Natural killer cell (primary cell): ENCODE data around the gene KCNE2. TPM values are rescaled to one million over a fixed set of nuclear protein-coding genes. Genes with fewer than 3 reads are reported as not detected.

Experiments
- ATAC-seq, 3 donors: fragments of 150-1000 bp in 2 of 3; fragments of 200-7000 bp in 1 of 3; cut with Tn5 transposase; 1 replicate in 1 of 3; 2 replicates in 2 of 3; pipeline ENCODE4 v1.10.0; 2021; ENCODE audit warnings: mild to moderate bottlenecking in 2 of 3, moderate library complexity in 2 of 3
- DNase-seq, 2 donors: peaks; one replicate each; pipeline versions ENCODE4 v3.0.0 to v3.0.0-alpha.2; 2013 to 2021; ENCODE audit warnings: mixed read lengths in 1 of 2
- H3K27ac ChIP-seq: one replicate; pipeline ENCODE4 v1.5.1; 2013; ENCODE audit warnings: mild to moderate bottlenecking, low read length
- H3K27me3 ChIP-seq: one replicate; pipeline ENCODE4 v1.6.1; 2013; ENCODE audit warnings: low read length; ENCODE audit not compliant: control insufficient read depth, insufficient read depth
- H3K36me3 ChIP-seq: one replicate; pipeline ENCODE4 v1.6.1; 2013; ENCODE audit warnings: low read length; ENCODE audit not compliant: control insufficient read depth, insufficient read depth
- H3K4me1 ChIP-seq: one replicate; pipeline ENCODE4 v1.6.1; 2013; ENCODE audit warnings: low read length; ENCODE audit not compliant: control insufficient read depth, insufficient read depth
- H3K4me3 ChIP-seq: one replicate; pipeline ENCODE4 v1.5.1; 2013; ENCODE audit warnings: low read length
- H3K9me3 ChIP-seq: one replicate; pipeline ENCODE4 v1.6.1; 2013; ENCODE audit warnings: low read length; ENCODE audit not compliant: control insufficient read depth, insufficient read depth
- H3K27ac Mint-ChIP-seq, 2 donors: one replicate each; pipeline ENCODE4 v1.8.0; 2022; ENCODE audit warnings: mild to moderate bottlenecking in 2 of 2, mixed read lengths in 2 of 2, moderate library complexity in 1 of 2
- H3K27me3 Mint-ChIP-seq, 2 donors: one replicate each; pipeline ENCODE4 v1.8.0; 2022; ENCODE audit warnings: low read depth in 2 of 2, mixed read lengths in 2 of 2
- H3K36me3 Mint-ChIP-seq: one replicate; pipeline ENCODE4 v1.8.0; 2022; ENCODE audit warnings: mixed read lengths
- H3K4me1 Mint-ChIP-seq, 2 donors: one replicate each; pipeline ENCODE4 v1.8.0; 2022; ENCODE audit warnings: mixed read lengths in 2 of 2
- H3K4me3 Mint-ChIP-seq: one replicate; pipeline ENCODE4 v1.8.0; 2022; ENCODE audit warnings: mild to moderate bottlenecking, moderate library complexity, mixed read lengths
- H3K9me3 Mint-ChIP-seq, 2 donors: one replicate each; pipeline ENCODE4 v1.8.0; 2022; ENCODE audit warnings: mixed read lengths in 2 of 2
- WGBS: methylation state at CpG from one replicate; pipeline ENCODE4 v1.1.7; 2013; ENCODE audit warnings: missing lambda C conversion rate; ENCODE audit not compliant: insufficient coverage; 5-methylcytosine and 5-hydroxymethylcytosine counted together
- intact Hi-C: fragments of 100-400 bp; cut with micrococcal nuclease; formaldehyde crosslinking; loops from one replicate; pipeline ENCODE4 v1.14.2; 2022
- total RNA-seq, 4 donors: library from RNA; stranded (reverse); fragments of 120-200 nt in 1 of 4; gene quantifications; one replicate each; pipeline versions ENCODE4 v1.2.3 to v1.2.4, GENCODE V29; 2013 to 2022
- TF ChIP-seq, protein P1 (sequence below): fragments of 200-600 bp; IDR thresholded peaks from one replicate; pipeline ENCODE4 v1.8.0; 2022; ENCODE audit warnings: antibody characterized with exemption

Gene KCNE2
- total RNA-seq, 3 donors from 2014 or later (not counting 1 experiment from before 2014, with no cell fraction given): 0.60 TPM; not detected in 2

DNA sequence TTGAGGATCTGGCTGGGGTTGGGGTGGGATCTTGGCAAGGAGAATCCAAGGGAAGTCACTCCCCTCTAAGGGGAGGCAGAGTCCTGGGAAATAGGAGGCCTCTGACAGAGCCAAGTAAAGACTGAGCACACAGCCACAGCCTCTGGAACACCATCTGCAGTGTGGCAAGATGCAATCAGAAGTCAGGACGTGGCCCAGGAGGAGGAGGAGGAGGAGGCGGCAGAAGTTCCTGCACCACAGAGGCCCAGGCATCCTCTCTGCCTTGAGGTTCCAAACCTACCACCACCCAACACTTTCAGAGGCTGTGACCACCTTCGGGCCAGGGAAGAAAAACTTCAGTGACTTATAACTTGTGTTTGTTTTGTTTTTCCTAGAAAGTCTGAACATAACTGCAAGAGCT is 23.7 kb upstream of the KCNE2 start:
- Mint-ChIP-seq H3K9me3 (no peaks in the 10 kb centered on the region), H3K27me3 (peaks cover 10% of the 10 kb centered on the region in 2 donors), H3K4me3 (no peak overlapping the region), H3K36me3 (no peaks in the 10 kb centered on the region), H3K27ac (peak overlapping the region in 1 of 2 donors; percentile 72), H3K4me1 (peaks cover 15 to 25% of the 10 kb centered on the region in 2 donors)
- TF ChIP-seq, protein P1, sequence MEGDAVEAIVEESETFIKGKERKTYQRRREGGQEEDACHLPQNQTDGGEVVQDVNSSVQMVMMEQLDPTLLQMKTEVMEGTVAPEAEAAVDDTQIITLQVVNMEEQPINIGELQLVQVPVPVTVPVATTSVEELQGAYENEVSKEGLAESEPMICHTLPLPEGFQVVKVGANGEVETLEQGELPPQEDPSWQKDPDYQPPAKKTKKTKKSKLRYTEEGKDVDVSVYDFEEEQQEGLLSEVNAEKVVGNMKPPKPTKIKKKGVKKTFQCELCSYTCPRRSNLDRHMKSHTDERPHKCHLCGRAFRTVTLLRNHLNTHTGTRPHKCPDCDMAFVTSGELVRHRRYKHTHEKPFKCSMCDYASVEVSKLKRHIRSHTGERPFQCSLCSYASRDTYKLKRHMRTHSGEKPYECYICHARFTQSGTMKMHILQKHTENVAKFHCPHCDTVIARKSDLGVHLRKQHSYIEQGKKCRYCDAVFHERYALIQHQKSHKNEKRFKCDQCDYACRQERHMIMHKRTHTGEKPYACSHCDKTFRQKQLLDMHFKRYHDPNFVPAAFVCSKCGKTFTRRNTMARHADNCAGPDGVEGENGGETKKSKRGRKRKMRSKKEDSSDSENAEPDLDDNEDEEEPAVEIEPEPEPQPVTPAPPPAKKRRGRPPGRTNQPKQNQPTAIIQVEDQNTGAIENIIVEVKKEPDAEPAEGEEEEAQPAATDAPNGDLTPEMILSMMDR: no peak
- no peak overlapping the region for H3K4me3 ChIP-seq
- 40% methylated on average over 1 of the region's 3 CpGs for WGBS
- no peaks in the 10 kb centered on the region for H3K36me3 ChIP-seq
- no peaks in the 10 kb centered on the region for H3K27me3 ChIP-seq
- DNase-seq (no peak), ATAC-seq (peak in 1 of 3 donors; percentile 21)
- no peaks in the 10 kb centered on the region for H3K9me3 ChIP-seq
- H3K27ac ChIP-seq: no peak overlapping the region
- peaks cover 7% of the 10 kb centered on the region for H3K4me1 ChIP-seq
- intact Hi-C loops: loop anchor here (5.0 kb wide), 1 partner anchor 318 kb away; no protein-coding TSS in a partner anchor

DNA sequence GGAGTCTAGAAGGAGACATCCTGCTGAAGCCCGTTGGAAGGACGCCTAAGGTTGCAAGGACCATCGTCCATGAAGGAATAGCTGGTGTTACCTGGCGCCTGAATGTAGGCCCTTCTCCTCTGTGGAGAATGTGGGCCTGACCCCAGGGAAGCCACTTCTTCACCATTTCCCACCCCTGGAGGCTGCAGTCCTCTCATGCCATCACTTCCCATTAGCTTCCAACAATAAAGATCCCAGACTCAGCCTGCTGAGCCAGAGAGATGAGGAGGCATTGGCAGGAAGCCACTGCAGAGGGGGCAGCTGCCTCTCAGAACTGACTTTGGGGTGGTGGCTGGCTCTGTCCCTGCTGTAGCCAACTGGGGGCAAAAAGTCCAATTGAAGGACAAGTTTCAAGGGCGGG is 21.3 kb upstream of the KCNE2 start:
- Histone ChIP-seq H3K27ac (no peak overlapping the region), H3K4me3 (no peak overlapping the region), H3K9me3 (no peaks in the 10 kb centered on the region), H3K36me3 (no peaks in the 10 kb centered on the region), H3K27me3 (no peaks in the 10 kb centered on the region), H3K4me1 (peaks cover 7% of the 10 kb centered on the region)
- H3K27me3 Mint-ChIP-seq: peaks cover 7 to 8% of the 10 kb centered on the region in 2 donors
- H3K4me3 Mint-ChIP-seq: no peak overlapping the region
- no peaks in the 10 kb centered on the region for H3K9me3 Mint-ChIP-seq
- WGBS: 89% methylated on average over 5 of the region's 5 CpGs
- intact Hi-C loops: loop anchor here (5.0 kb wide), 1 partner anchor 320 kb away; no protein-coding TSS in a partner anchor
- no peak overlapping the region for H3K27ac Mint-ChIP-seq
- peaks cover 18 to 25% of the 10 kb centered on the region in 2 donors for H3K4me1 Mint-ChIP-seq
- ATAC-seq (no peak), DNase-seq (no peak)
- H3K36me3 Mint-ChIP-seq: no peaks in the 10 kb centered on the region
- TF ChIP-seq, protein P1: no peak

DNA sequence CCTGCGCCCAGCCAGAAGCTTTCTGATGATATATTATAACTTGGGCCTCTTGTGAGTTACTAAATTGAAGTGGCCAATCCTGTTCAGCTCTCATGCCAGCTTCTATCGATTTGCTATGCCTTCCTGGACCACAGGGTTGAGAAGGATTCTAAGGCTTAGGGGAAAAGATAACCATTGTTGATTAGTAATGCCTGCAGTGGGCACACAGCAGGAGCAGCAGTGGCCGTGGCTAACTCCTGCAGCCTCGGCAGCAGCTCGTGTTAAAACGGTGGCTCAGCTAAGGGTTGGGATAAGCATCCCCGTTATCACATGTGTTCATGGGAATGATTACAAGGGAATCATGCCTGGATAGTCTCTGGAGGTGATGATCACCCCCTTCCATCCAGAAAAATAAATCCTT is 20.5 kb upstream of the KCNE2 start:
- Mint-ChIP-seq H3K9me3 (no peaks in the 10 kb centered on the region), H3K4me3 (no peak overlapping the region), H3K4me1 (peaks cover 25 to 26% of the 10 kb centered on the region in 2 donors), H3K36me3 (no peaks in the 10 kb centered on the region), H3K27me3 (peaks cover 0 to 7% of the 10 kb centered on the region in 2 donors), H3K27ac (no peak overlapping the region)
- DNase-seq: no peak
- H3K36me3 ChIP-seq: no peaks in the 10 kb centered on the region
- H3K9me3 ChIP-seq: no peaks in the 10 kb centered on the region
- no peak for ATAC-seq
- no peak overlapping the region for H3K4me3 ChIP-seq
- 90% methylated on average over 6 of the region's 7 CpGs for WGBS
- TF ChIP-seq, protein P1: no peak
- H3K27ac ChIP-seq: no peak overlapping the region
- H3K27me3 ChIP-seq: no peaks in the 10 kb centered on the region
- intact Hi-C loops: loop anchor here (5.0 kb wide), 1 partner anchor 321 kb away; no protein-coding TSS in a partner anchor
- peaks cover 9% of the 10 kb centered on the region for H3K4me1 ChIP-seq

DNA sequence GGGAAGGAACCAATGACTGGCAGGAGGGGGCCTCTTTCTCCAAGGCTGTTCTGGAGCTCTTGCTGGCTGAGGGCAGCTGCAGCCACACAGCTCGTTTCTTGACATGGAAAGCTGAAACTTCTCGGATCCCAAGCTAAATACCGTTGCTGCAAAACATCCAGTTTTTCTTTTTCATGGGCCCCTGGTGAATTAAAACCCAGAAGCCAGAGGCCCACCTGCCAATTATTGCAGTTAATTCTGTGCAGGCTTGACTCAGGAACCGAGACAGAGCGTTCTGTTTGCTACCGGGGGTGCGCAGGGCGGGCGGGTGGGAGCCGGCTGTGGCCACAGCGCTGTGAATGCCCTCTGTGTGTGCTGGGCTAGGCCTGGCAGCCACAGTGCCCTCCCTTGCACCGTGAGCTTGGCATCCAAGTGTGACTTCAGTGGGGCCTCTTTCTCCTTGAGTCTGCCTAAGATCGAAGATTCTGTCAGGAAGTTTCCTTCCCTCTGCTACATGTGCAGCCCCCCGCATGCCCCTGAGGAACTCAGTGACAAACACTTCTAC is 19.9 kb upstream of the KCNE2 start:
- no peak overlapping the region for H3K4me3 ChIP-seq
- WGBS: 91% methylated on average over 14 of the region's 14 CpGs

More for the DNA sequence above, 19.9 kb upstream of the KCNE2 start:
- no peaks in the 10 kb centered on the region for H3K9me3 ChIP-seq
- H3K27ac Mint-ChIP-seq: no peak overlapping the region
- no peaks in the 10 kb centered on the region for H3K9me3 Mint-ChIP-seq
- H3K4me1 ChIP-seq: peaks cover 9% of the 10 kb centered on the region
- peaks cover 25 to 26% of the 10 kb centered on the region in 2 donors for H3K4me1 Mint-ChIP-seq
- no peak overlapping the region for H3K4me3 Mint-ChIP-seq
- H3K36me3 Mint-ChIP-seq: no peaks in the 10 kb centered on the region
- no peak overlapping the region for H3K27ac ChIP-seq
- intact Hi-C loops: loop anchor here (5.0 kb wide), 1 partner anchor 322 kb away; no protein-coding TSS in a partner anchor
- H3K36me3 ChIP-seq: no peaks in the 10 kb centered on the region
- ATAC-seq (no peak), DNase-seq (no peak)
- peaks cover 0 to 3% of the 10 kb centered on the region in 2 donors for H3K27me3 Mint-ChIP-seq
- H3K27me3 ChIP-seq: no peaks in the 10 kb centered on the region
- TF ChIP-seq, protein P1: no peak
